Kidney (tissue), 14 donors: ENCODE measurements around the gene DLG2. TPM values are rescaled to one million over a fixed set of nuclear protein-coding genes. Genes with fewer than 3 reads are reported as not detected.

Source experiments
- DNase-seq, 5 donors: peaks; one replicate each; pipeline ENCODE4 v3.0.0-alpha.2; 2013 to 2020
- FAIRE-seq: peaks from 2 replicates; lab custom pipeline; 2012; peaks lifted over from hg19 to GRCh38; lab: Jason Lieb, UNC
- H3K27ac ChIP-seq, 2 donors: one replicate each; pipeline ENCODE4 v1.7.0; 2013; ENCODE audit warnings: low read depth in 2 of 2, low read length in 2 of 2, inconsistent platforms in 1 of 2
- H3K27me3 ChIP-seq: one replicate; pipeline ENCODE4 v1.7.1; 2013; ENCODE audit warnings: low read length, inconsistent platforms; ENCODE audit not compliant: control insufficient read depth, insufficient read depth
- H3K36me3 ChIP-seq, 3 donors: one replicate each; pipeline versions ENCODE4 v1.7.0 to v1.7.1; 2013; ENCODE audit warnings: low read length in 3 of 3, control low read depth in 1 of 3, inconsistent platforms in 1 of 3; ENCODE audit not compliant: insufficient read depth in 3 of 3, control insufficient read depth in 2 of 3
- H3K4me1 ChIP-seq, 3 donors: one replicate each; pipeline versions ENCODE4 v1.7.0 to v1.7.1; 2013; ENCODE audit warnings: low read length in 3 of 3, inconsistent platforms in 1 of 3, low read depth in 1 of 3; ENCODE audit not compliant: control insufficient read depth in 2 of 3, insufficient read depth in 2 of 3
- H3K4me3 ChIP-seq, 3 donors: one replicate each; pipeline versions ENCODE4 v1.7.0 to v1.8.1; 2013; ENCODE audit warnings: low read length in 3 of 3, control low read depth in 1 of 3, inconsistent platforms in 1 of 3
- H3K9ac ChIP-seq, 3 donors: one replicate each; pipeline versions ENCODE4 v1.7.0 to v1.7.1; 2013; ENCODE audit warnings: low read length in 3 of 3, control low read depth in 1 of 3, inconsistent platforms in 1 of 3
- H3K9me3 ChIP-seq, 3 donors: one replicate each; pipeline versions ENCODE4 v1.7.0 to v1.7.1; 2013; ENCODE audit warnings: low read length in 3 of 3, control low read depth in 1 of 3, inconsistent platforms in 1 of 3; ENCODE audit not compliant: control insufficient read depth in 2 of 3, insufficient read depth in 1 of 3
- intact Hi-C: fragments of 100-400 bp; cut with DNase I; formaldehyde crosslinking; loops from one replicate; pipeline ENCODE4 v1.11.1; 2022
- polyA plus RNA-seq: library from polyadenylated mRNA; stranded (reverse); fragments of 350-450 nt; fragmentation: Illumina TruSeq; extraction: RNeasy Lipid Tissue Mini Kit (QIAGEN cat#74804); gene quantifications from one replicate; pipeline ENCODE4 v1.2.3, GENCODE V29; 2014; ENCODE audit warnings: low read depth, low replicate concordance; ENCODE audit not compliant: insufficient read depth
- total RNA-seq: library from RNA; stranded (reverse); fragmentation: NEBNext Ultra II Directional; extraction: Animal tissue kit (Norgen Biotek cat#: 25700); gene quantifications from one replicate; pipeline ENCODE4 v1.2.1, GENCODE V29; 2021
- TF ChIP-seq, protein P1 (sequence below): IDR thresholded peaks from 3 replicates; pipeline ENCODE4 v1.5.1; 2012; ENCODE audit warnings: mild to moderate bottlenecking, moderate library complexity, borderline replicate concordance; ENCODE audit not compliant: insufficient read depth; ENCODE audit errors: extremely low read depth
- donor health status: control.
- donor health status: control.
- donor health status: control.
- donor health status: control.
- donor health status: control.
- donor health status: DM: yes; HTN: yes; CAD: no.
- donor health status: Normal renal cell carcinoma (clear cell type).

The DLG2 gene
- total and polyA plus RNA-seq, 2 donors from 2014 or later = 2.9 to 7.2 TPM

DNA sequence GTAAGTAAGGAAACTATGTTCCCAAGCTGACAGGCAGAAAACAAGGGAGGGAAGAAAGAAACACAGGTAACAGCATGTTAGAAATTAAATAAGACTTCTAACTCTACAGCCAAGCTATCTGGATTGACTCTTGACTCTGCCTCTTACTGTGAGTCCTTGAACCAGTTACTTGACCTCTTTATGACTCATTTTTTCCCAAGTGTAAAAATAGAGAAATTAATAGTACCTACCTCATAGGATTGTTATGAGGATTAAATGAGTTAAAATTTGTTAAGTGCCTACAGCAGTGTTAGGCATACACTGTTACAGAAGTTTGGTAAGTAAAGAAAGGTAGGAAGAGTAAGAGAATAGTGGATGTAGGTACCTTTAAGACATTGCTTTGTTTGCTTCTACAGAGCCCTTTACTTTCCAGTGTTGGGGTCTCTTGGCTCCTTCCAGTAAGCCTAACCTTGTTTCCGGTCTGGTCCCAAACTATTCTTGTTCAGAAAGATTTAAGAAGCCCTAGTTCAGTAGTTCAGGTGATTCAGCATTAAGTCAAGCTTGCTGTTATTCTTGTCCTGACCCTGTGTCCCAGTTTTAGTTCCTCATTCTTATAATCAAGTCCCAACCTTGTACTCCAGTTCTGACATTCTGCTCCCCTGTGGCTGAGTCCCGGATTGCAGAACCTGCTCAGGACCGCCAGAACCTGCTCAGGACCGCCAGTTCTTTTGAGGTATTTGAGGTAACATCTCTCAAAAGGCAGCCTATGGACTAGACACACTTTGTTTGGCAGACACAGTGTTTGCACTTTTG is 1377.6 kb downstream of the DLG2 start:
- DNase-seq (no peak), FAIRE-seq (no peak)
- no peak overlapping the region for H3K27ac ChIP-seq
- TF ChIP-seq, protein P1, sequence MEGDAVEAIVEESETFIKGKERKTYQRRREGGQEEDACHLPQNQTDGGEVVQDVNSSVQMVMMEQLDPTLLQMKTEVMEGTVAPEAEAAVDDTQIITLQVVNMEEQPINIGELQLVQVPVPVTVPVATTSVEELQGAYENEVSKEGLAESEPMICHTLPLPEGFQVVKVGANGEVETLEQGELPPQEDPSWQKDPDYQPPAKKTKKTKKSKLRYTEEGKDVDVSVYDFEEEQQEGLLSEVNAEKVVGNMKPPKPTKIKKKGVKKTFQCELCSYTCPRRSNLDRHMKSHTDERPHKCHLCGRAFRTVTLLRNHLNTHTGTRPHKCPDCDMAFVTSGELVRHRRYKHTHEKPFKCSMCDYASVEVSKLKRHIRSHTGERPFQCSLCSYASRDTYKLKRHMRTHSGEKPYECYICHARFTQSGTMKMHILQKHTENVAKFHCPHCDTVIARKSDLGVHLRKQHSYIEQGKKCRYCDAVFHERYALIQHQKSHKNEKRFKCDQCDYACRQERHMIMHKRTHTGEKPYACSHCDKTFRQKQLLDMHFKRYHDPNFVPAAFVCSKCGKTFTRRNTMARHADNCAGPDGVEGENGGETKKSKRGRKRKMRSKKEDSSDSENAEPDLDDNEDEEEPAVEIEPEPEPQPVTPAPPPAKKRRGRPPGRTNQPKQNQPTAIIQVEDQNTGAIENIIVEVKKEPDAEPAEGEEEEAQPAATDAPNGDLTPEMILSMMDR = no peak
- no peaks in the 10 kb centered on the region for H3K4me1 ChIP-seq
- H3K36me3 ChIP-seq = no peaks in the 10 kb centered on the region
- no peaks in the 10 kb centered on the region for H3K9me3 ChIP-seq
- H3K4me3 ChIP-seq = no peak overlapping the region
- no peaks in the 10 kb centered on the region for H3K27me3 ChIP-seq
- intact Hi-C loops = no loop called here
- H3K9ac ChIP-seq = no peak overlapping the region

DNA sequence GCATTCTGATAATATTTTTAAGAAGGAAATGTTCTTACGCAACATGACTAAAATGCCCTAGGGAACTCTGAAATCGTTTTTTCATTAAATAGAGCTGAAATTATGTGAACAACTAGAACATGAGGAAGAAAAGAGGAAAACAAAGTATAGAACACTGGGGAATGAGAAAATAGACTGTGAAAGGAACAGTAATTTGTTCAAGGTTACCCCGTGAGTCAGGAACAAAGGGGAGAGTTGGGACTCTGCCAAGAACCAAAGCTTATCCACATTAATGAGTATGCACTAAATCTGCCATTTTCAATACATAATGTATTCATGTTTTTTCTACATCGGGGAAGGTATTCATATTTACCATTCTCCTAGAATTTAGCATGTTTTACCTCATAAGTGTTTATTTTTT is 1379.2 kb downstream of the DLG2 start:
- TF ChIP-seq, protein P1 = no peak
- no peaks in the 10 kb centered on the region for H3K9me3 ChIP-seq
- DNase-seq (peak in 1 of 5 donors; percentile 16), FAIRE-seq (no peak)
- H3K27me3 ChIP-seq = no peaks in the 10 kb centered on the region
- no peaks in the 10 kb centered on the region for H3K36me3 ChIP-seq
- no peaks in the 10 kb centered on the region for H3K4me1 ChIP-seq
- H3K4me3 ChIP-seq = no peak overlapping the region
- no peak overlapping the region for H3K9ac ChIP-seq
- H3K27ac ChIP-seq = no peak overlapping the region
- intact Hi-C loops = no loop called here

DNA sequence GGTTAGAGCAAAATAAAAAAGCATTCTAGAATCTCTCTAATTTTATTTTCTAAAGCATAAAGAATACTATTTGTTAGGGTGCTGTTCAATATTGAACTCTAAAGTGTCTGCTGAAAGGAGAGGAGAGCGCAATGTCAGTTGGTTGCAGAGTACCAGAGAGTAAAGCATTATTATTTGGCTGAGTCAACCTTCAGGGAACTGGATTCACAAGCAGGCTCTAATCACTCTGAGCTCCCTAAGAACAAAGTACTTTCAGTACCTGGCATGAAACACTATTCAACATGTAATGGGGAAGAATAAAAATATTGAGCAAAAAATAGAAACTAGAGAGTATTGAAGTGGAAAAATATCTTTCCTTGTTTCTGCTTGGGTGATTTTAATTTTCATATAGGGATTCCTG is 1380.0 kb downstream of the DLG2 start:
- H3K4me3 ChIP-seq = no peak overlapping the region
- TF ChIP-seq, protein P1 = no peak
- H3K9ac ChIP-seq = no peak overlapping the region
- H3K36me3 ChIP-seq = no peaks in the 10 kb centered on the region
- H3K9me3 ChIP-seq = no peaks in the 10 kb centered on the region
- no peaks in the 10 kb centered on the region for H3K4me1 ChIP-seq
- DNase-seq (no peak), FAIRE-seq (no peak)
- no peak overlapping the region for H3K27ac ChIP-seq
- intact Hi-C loops = no loop called here
- no peaks in the 10 kb centered on the region for H3K27me3 ChIP-seq
